K562 (cell line): ENCODE results near the gene SLC12A3. TPM values are rescaled to one million over a fixed set of nuclear protein-coding genes. Genes with fewer than 3 reads are reported as not detected.

Source experiments
- CHD4 ChIP-seq: fragments of 200-600 bp; sonication (generic); IDR thresholded peaks from 3 replicates; pipeline ENCODE4 v1.6.1; 2012; ENCODE audit warnings: low read depth, mild to moderate bottlenecking, mixed read lengths, low read length, inconsistent platforms; ENCODE audit not compliant: insufficient read depth, insufficient replicate concordance, poor library complexity, severe bottlenecking
- EHMT2 ChIP-seq: fragments of 450-650 bp; IDR thresholded peaks from 2 replicates; pipeline ENCODE4 v1.6.1; 2018; ENCODE audit warnings: antibody characterized with exemption
- MAFK ChIP-seq: IDR thresholded peaks from 2 replicates; pipeline ENCODE4 v1.6.1; 2011; ENCODE audit warnings: low read length, improper control_type of control experiment
- ZNF165 ChIP-seq: fragments of 250-450 bp; sonication (Bioruptor Pico); IDR thresholded peaks from 2 replicates; pipeline ENCODE4 v1.4.0; 2020; ENCODE audit warnings: borderline replicate concordance
- polyA plus RNA-seq, 8 experiments: library from polyadenylated mRNA; depleted of rRNA in 4 of 8; stranded (reverse) in 5 of 8; unstranded in 3 of 8; fragments of >200 nt; fragmentation: Nextera tagmentation in 2 of 8; fragmentation: Illumina TruSeq in 1 of 8; extraction: Ambion mirVana in 2 of 8; extraction: Trizol in 1 of 8; gene quantifications; 2 replicates each; pipeline versions ENCODE4 v1.2.1 to v1.2.3, GENCODE V29; 2011 to 2014; ENCODE audit warnings: inconsistent platforms in 1 of 8, missing spikeins in 1 of 8
- total RNA-seq, 7 experiments: library from RNA; depleted of rRNA in 6 of 7; stranded (reverse); fragments of >200 nt in 6 of 7; fragmentation: Illumina TruSeq in 2 of 7; extraction: Trizol in 2 of 7; gene quantifications; 2 replicates each; pipeline versions ENCODE4 v1.2.1 to v1.2.3, GENCODE V29; 2011 to 2021; ENCODE audit warnings: low replicate concordance in 1 of 7
- TF ChIP-seq, protein P1 (sequence below): sonication (generic); formaldehyde crosslinking; IDR thresholded peaks from 2 replicates; pipeline ENCODE4 v1.8.1; 2023; ENCODE audit warnings: mild to moderate bottlenecking, missing genetic modification reagents
- TF ChIP-seq, protein P2 (sequence below): fragments of 450-650 bp; IDR thresholded peaks from 2 replicates; pipeline ENCODE4 v1.6.1; 2016; ENCODE audit warnings: mild to moderate bottlenecking

The SLC12A3 gene
- total and polyA plus RNA-seq, 9 of the 15 experiments (the other 6 are each of a cell fraction or from before 2014, with no cell fraction given), result not detected

DNA sequence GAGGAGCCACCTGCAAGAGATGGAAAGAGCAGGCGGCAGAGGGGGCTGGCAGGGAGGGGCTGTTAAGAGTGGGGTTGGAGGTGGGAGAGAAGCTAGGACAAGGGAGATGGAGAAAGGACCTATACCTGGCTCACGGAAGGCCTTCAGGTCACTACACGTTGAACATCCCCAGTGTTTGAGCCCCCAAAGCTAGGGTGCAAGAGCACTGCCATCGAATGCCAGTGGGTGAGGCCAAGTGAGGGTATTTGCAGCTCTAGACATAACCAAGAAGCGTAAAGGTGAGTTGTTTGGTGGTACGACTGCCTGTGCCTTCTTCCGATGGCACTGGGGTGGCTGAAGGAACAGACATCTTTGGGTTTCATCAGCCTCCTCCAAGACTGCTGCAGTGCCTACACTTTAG, 49.9 kb downstream of the SLC12A3 start (continued):
- TF ChIP-seq, protein P1, sequence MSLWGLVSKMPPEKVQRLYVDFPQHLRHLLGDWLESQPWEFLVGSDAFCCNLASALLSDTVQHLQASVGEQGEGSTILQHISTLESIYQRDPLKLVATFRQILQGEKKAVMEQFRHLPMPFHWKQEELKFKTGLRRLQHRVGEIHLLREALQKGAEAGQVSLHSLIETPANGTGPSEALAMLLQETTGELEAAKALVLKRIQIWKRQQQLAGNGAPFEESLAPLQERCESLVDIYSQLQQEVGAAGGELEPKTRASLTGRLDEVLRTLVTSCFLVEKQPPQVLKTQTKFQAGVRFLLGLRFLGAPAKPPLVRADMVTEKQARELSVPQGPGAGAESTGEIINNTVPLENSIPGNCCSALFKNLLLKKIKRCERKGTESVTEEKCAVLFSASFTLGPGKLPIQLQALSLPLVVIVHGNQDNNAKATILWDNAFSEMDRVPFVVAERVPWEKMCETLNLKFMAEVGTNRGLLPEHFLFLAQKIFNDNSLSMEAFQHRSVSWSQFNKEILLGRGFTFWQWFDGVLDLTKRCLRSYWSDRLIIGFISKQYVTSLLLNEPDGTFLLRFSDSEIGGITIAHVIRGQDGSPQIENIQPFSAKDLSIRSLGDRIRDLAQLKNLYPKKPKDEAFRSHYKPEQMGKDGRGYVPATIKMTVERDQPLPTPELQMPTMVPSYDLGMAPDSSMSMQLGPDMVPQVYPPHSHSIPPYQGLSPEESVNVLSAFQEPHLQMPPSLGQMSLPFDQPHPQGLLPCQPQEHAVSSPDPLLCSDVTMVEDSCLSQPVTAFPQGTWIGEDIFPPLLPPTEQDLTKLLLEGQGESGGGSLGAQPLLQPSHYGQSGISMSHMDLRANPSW, result no peak
- no peak for TF ChIP-seq ZNF165
- TF ChIP-seq MAFK, result no peak
- TF ChIP-seq EHMT2, result no peak
- no peak for TF ChIP-seq CHD4
- TF ChIP-seq, protein P2, sequence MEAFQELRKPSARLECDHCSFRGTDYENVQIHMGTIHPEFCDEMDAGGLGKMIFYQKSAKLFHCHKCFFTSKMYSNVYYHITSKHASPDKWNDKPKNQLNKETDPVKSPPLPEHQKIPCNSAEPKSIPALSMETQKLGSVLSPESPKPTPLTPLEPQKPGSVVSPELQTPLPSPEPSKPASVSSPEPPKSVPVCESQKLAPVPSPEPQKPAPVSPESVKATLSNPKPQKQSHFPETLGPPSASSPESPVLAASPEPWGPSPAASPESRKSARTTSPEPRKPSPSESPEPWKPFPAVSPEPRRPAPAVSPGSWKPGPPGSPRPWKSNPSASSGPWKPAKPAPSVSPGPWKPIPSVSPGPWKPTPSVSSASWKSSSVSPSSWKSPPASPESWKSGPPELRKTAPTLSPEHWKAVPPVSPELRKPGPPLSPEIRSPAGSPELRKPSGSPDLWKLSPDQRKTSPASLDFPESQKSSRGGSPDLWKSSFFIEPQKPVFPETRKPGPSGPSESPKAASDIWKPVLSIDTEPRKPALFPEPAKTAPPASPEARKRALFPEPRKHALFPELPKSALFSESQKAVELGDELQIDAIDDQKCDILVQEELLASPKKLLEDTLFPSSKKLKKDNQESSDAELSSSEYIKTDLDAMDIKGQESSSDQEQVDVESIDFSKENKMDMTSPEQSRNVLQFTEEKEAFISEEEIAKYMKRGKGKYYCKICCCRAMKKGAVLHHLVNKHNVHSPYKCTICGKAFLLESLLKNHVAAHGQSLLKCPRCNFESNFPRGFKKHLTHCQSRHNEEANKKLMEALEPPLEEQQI, result no peak
